Suprapubic skin (tissue), 4 donors: ENCODE results near the gene NRXN3.

Experiments used
- EP300 ChIP-seq: sonication (generic); formaldehyde crosslinking; IDR thresholded peaks from one replicate; pipeline ENCODE4 v1.6.1; 2017; ENCODE audit warnings: antibody characterized with exemption
- POLR2A ChIP-seq, 2 donors: fragments of 450-650 bp; IDR thresholded peaks; one replicate each; pipeline ENCODE4 v1.6.1; 2017; ENCODE audit warnings: antibody characterized with exemption in 2 of 2, mild to moderate bottlenecking in 2 of 2, moderate library complexity in 2 of 2
- POLR2AphosphoS5 ChIP-seq, 3 donors: sonication (generic); formaldehyde crosslinking; IDR thresholded peaks; one replicate each; pipeline ENCODE4 v1.6.1; 2017; ENCODE audit warnings: antibody characterized with exemption in 3 of 3
- TF ChIP-seq, protein P1 (sequence below), 2 donors: fragments of 200-600 bp in 1 of 2; fragments of 450-650 bp in 1 of 2; sonication (generic) in 1 of 2; IDR thresholded peaks; one replicate each; pipeline ENCODE4 v1.5.1; 2016 to 2019; ENCODE audit warnings: antibody characterized with exemption in 2 of 2, mild to moderate bottlenecking in 1 of 2, moderate library complexity in 1 of 2

DNA sequence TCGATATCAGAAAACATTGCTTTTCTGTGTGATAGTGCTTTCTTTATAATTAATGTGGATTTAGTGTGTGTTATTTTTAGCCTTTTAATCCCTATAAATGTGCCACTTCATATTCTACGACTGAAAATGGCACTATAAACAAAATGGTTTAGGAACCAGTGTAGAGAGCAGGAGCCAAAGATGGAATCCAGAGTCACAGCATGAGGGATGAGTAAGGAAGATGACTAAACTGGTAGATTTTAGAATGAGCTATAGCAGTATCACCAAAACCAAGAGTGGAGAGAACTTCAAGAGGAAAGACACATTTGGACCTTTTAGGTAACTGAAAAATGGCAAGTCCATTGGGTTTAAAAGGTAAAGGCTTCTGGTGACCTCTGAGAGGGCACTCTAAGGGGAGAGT is 887.2 kb downstream of the NRXN3 start:
- TF ChIP-seq, protein P1, sequence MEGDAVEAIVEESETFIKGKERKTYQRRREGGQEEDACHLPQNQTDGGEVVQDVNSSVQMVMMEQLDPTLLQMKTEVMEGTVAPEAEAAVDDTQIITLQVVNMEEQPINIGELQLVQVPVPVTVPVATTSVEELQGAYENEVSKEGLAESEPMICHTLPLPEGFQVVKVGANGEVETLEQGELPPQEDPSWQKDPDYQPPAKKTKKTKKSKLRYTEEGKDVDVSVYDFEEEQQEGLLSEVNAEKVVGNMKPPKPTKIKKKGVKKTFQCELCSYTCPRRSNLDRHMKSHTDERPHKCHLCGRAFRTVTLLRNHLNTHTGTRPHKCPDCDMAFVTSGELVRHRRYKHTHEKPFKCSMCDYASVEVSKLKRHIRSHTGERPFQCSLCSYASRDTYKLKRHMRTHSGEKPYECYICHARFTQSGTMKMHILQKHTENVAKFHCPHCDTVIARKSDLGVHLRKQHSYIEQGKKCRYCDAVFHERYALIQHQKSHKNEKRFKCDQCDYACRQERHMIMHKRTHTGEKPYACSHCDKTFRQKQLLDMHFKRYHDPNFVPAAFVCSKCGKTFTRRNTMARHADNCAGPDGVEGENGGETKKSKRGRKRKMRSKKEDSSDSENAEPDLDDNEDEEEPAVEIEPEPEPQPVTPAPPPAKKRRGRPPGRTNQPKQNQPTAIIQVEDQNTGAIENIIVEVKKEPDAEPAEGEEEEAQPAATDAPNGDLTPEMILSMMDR (IDR thresholded peaks at IDR 0.05): no peak
- no peak for TF ChIP-seq POLR2A (IDR thresholded peaks at IDR 0.05)
- TF ChIP-seq POLR2AphosphoS5 (IDR thresholded peaks at IDR 0.05): no peak
- no peak for TF ChIP-seq EP300
